Heart left ventricle (tissue), 13 donors: Measurements from ENCODE around the gene ENKD1.

ENCODE experiments used
- CTCF ChIP-seq, 12 donors: fragments of 200-600 bp; sonication (generic) in 4 of 12; IDR thresholded peaks; one replicate each; pipeline versions ENCODE4 v1.5.0 to v1.8.0; 2018 to 2022; ENCODE audit warnings: antibody characterized with exemption in 12 of 12, mild to moderate bottlenecking in 5 of 12
- POLR2A ChIP-seq, 2 donors: fragments of 450-650 bp; IDR thresholded peaks; one replicate each; pipeline ENCODE4 v1.6.1; 2017; ENCODE audit warnings: antibody characterized with exemption in 2 of 2, mild to moderate bottlenecking in 2 of 2, moderate library complexity in 2 of 2
- donor health status: ischemic (EF 13 %, LVEDD 7.1; RV severe dilation, severe dysfunction).
- donor health status: DM: no; HTN: yes; CAD: no.
- donor health status: DM: no; HTN: no; CAD: no.
- donor health status: ischemic (EF 25% LVEDD 6.9; RV normal size, moderate dysfunction).
- donor health status: ischemic (EF 25% LVEDD 5.7; RV mildly dilated, moderate dysfunction).
- donor health status: ischemic (EF 35%, LVEDD 5.7; RV mildly dilated, moderate dysfunction).
- donor health status: nonischemic (EF 11% LVEDD 7.7; RV severe dilation, severe dysfunction).
- donor health status: DM: yes; HTN: yes; CAD: no.
- donor health status: PGD.
- donor health status: ischemic (EF 29% LVEDD 5.4; RV normal size, mild dysfunction).
- donor health status: nonischemic (EF 23%, LVEDD 6.1; RV moderate dilation, normal function).

- TF ChIP-seq CTCF (IDR thresholded peaks at IDR 0.05), result peak in 3 of 12 donors; percentile 14 to 21 (median 15)
- peak in 1 of 2 donors; percentile 0 for TF ChIP-seq POLR2A (IDR thresholded peaks at IDR 0.05)
Observed at GRCh38 chr16:67660564-67661028, 6.0 kb downstream of the ENKD1 start, which contains the start of gene PARD6A.
